ENCODE data around the gene RTN4R. TPM values are rescaled to one million over a fixed set of nuclear protein-coding genes. Genes with fewer than 3 reads are reported as not detected.

The RTN4R gene
- total and polyA plus RNA-seq, 9 of the 15 experiments (the other 6 are each of a cell fraction or from before 2014, with no cell fraction given), result 0.04 to 2.8 (median 1.4) TPM; not detected in 3

- TF ChIP-seq ZNF407 (IDR thresholded peaks at IDR 0.05; ENCODE audit: low read depth), result no peak
- TF ChIP-seq ZNF695 (CRISPR knock-in tag; IDR thresholded peaks at IDR 0.05), result no peak; the same call in 1 of the 2 replicates
- no peak for TF ChIP-seq ZNF830 (CRISPR knock-in tag; IDR thresholded peaks at IDR 0.05)
- TF ChIP-seq CCAR2 (IDR thresholded peaks at IDR 0.05; ENCODE audit: low read depth, low read length), result no peak
- peak; percentile 71 for TF ChIP-seq POLR2G (IDR thresholded peaks at IDR 0.05; ENCODE audit: low read depth, low read length)
- TF ChIP-seq GTF2A2 (tag; IDR thresholded peaks at IDR 0.05), result no peak
- no peak for TF ChIP-seq NFE2 (IDR thresholded peaks at IDR 0.05; ENCODE audit: low read depth)
- TF ChIP-seq RBM17 (IDR thresholded peaks at IDR 0.05; ENCODE audit: borderline replicate concordance, low read depth, low read length), result no peak
- TF ChIP-seq HSF4 (CRISPR knock-in tag; IDR thresholded peaks at IDR 0.05; ENCODE audit: borderline replicate concordance), result no peak; the same call in 1 of the 2 replicates
- TF ChIP-seq NFRKB (IDR thresholded peaks at IDR 0.05; ENCODE audit: low read depth), result no peak
- TF ChIP-seq TBL1XR1 (IDR thresholded peaks at IDR 0.05; ENCODE audit: low read length in 2 of 2), result 0 out of 4 replicates have a peak, but pooled peaks of 1 of the 2 experiments have one; percentile 60
- no peak for TF ChIP-seq IRF1 (CRISPR knock-in tag; IDR thresholded peaks at IDR 0.05; ENCODE audit: borderline replicate concordance)
- peak; percentile 21 to 30; a peak in 1 of 3 replicates for TF ChIP-seq CBX3 (IDR thresholded peaks at IDR 0.05; ENCODE audit: borderline replicate concordance in 1 of 2, low read length in 2 of 2)
- no peak for TF ChIP-seq EWSR1 (IDR thresholded peaks at IDR 0.05; ENCODE audit: borderline replicate concordance, low read depth, partially characterized antibody)
- no peak for TF ChIP-seq SLC30A9 (CRISPR knock-in tag; IDR thresholded peaks at IDR 0.05)
- no peak for TF ChIP-seq ZNF280B (CRISPR knock-in tag; IDR thresholded peaks at IDR 0.05)
- peak; percentile 22 for TF ChIP-seq TBP (optimal IDR thresholded peaks at IDR 0.05; ENCODE audit: low read depth, low read length)
- TF ChIP-seq ZNF586 (CRISPR knock-in tag; conservative IDR thresholded peaks at IDR 0.05), result no peak
These were observed 55.9 kb downstream of the RTN4R start (continued) for GRCh38 chr22:20211997-20212753.

All from K562 (cell line).